DLD1 (cell line): Measurements from ENCODE around the gene TCF15.

Experiments
- in situ Hi-C: cut with HindIII; loops from 2 replicates; pipeline ENCODE4 v1.10.0; 2017; ENCODE audit warnings: low sequenced_read_pairs

Gene TCF15, protein sequence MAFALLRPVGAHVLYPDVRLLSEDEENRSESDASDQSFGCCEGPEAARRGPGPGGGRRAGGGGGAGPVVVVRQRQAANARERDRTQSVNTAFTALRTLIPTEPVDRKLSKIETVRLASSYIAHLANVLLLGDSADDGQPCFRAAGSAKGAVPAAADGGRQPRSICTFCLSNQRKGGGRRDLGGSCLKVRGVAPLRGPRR

DNA sequence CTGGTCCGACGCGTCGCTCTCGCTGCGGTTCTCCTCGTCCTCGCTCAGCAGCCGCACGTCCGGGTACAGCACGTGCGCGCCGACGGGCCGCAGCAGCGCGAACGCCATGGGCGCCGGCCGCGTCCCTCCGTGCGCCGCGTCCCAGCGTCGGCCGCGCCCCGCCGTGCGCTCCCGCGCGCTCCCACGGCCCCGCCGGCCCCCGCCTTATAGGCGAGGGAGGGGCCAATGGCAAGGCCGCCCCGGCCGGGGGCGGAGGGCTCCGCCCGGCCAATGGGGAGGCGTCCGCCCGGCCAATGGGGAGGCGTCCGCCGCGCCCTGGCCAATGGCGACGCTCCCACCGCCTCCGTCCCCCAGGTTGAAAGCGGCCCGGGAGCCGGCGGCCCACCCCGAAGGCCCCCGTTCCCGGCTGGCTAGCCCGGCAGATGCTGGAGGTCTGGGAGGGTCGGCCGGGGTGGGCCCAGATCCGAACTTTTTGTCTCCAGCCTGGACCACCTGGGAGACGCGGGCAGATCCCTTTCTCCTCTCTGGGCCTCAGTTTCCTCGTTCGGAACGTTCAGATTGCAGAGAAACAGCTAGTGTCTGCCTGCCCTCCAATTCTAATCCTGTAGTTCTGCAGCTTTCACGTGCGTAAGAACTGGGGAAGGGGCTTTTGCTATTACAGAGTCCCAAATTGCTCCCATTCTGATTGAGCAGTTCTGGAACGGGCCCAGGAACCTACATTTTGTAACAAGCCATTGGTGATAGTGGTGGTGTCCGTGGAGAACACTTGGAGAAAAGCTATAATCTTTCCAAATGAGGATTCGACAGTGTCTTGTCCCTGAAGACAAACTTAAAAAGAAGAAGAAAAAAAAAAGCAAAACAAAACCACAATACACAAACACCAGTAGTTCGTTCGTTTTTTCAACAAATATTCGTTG is at the start of gene TCF15:
Gene TCF15 (minus strand): TSS at position 180 of the 917 bp plus-strand sequence. CDS start 72 bp downstream, at position 108.
- in situ Hi-C loops = loop anchor here (25.0 kb wide), 1 partner anchor 102 kb away; no protein-coding TSS in a partner anchor

DNA sequence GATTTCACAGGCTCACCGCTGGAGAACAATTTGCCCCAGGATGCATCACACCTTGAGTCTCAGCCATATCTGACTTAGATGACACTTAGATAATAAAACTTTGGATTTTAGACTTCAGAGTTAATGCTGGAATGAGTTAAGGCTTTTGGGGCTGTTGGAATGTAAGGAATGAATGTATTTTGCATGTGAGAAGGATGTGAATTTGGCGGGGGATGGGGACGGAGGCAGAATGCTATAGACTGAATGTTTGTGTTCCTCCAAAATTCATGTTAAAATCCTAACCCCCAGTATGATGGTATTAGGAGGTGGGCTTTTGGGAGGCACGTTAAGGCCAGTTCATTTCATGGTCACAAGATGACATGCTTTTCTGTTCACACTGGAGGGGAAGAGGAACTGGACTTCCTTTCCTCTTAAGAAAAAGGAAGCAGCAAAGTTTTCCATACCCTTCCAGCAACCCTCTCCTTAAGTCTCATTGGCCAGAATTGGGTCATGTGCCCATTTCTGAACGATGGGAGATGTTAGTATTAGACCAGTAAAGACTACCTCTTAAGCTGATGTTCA is 48.7 kb upstream of the TCF15 start:
- in situ Hi-C loops = no loop called here

DNA sequence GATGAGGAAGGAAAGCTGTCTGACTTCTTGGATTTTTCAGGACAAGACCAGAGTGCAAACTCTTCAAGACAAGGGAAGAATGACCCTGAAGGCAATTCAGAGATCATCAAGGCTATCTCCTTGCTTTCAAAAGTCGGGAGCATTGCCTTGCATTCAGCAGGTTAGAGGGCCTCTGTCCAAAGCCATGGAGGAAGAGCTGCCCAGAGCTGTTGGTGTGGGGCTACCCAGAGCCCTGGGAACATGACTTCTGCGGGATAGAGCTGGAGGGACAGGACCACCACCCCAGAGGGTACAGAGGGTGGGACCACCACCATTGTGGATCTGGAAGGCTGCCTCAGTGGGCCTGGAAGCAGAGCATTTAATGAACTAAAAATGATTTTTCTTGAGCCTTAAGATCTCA is 48.1 kb upstream of the TCF15 start:
- in situ Hi-C loops = no loop called here

DNA sequence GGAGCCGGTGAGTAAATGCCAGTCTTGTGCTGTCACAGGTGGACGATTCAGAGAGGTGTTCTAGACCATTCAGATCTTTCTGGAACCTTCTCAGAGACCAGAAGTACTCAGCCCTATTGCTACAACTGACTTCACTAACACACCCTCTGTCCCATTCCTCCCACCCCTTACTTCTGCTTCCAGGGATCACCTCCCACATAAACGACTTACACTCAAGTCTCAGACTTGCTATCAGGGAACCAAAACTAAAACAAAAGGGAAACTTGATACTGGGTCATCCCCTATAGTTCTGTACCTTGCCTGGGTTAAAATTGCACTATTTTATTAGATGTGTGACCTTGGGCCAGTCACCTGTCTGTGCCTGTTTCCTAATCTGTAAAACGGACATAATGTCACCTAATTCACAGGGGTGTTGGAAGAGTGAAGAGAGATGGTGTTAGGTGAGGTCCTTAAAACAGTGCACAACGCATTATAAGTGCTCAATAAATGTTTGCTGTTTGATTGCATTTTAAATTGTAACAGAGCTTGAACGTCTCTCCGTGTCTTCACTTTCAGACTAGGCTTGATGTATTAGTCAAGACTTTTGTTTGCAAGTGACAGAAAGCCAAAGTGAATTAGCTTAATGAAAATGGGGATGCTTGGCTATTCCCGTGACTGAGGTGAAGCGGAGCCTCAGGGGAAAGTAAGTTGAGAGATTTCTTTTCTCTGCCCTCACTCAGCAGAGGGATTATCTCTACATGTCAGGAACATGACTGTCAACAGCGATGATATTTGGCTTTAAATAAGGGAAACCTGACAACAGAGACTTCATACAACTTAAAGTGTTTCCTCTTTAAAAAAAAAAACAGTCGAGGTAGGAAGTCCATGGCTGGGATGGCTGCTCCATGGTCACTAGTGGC is 45.9 kb upstream of the TCF15 start:
- in situ Hi-C loops = no loop called here

DNA sequence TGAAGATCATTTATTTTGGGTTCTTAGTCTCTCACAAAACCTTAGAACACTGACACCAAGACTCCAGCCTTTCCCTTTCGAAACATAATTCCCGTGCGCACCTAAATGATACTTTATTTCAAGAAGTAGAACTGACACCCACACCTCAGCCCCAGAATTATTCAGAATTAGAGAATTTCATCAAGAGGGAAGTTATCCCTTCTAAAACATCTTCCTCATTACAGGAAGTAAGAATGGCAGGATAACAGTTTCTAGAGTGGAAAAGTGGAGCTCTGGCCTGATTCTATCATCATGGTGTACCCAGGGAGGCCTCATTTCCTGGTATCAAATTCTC is 44.3 kb upstream of the TCF15 start:
- in situ Hi-C loops = no loop called here

DNA sequence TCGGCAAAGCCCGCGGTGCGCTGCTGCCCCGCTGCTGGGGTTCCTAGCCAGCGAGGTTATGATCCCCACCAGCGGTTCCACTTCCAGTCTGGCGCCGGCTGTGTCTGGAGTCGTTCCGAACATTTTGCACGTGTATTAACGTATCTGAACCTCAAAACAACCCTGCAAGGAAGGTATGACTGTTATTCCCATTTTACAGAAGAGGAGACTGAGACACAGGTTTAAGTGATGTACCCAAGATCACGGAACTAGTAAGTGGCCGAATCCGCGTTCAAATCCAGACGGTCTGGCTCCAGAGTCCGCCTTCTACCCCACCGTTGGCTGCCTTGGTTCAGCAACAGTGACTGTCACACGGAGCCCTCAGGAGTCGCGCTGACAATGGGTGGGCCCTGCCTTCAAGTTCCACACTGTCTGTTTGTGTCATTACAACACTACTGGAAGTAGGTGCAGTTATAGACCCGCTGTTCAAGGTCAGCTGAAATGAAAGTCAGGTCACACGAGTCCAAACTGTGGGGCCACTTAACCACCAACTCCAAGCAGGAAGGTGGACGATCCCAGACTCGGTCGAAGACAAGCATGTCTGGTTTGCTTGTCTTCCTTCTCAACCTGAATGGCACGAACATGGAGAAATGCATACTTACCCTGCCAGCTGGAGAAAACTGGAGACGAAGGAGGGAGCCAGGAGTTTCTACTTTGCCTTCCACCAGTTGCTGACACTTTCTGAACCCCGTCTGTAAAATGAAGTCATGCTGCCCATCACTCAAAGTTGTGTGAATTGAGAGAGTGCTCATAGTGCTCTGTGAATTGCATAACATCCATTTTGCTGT is 43.7 kb upstream of the TCF15 start:
- in situ Hi-C loops = no loop called here

DNA sequence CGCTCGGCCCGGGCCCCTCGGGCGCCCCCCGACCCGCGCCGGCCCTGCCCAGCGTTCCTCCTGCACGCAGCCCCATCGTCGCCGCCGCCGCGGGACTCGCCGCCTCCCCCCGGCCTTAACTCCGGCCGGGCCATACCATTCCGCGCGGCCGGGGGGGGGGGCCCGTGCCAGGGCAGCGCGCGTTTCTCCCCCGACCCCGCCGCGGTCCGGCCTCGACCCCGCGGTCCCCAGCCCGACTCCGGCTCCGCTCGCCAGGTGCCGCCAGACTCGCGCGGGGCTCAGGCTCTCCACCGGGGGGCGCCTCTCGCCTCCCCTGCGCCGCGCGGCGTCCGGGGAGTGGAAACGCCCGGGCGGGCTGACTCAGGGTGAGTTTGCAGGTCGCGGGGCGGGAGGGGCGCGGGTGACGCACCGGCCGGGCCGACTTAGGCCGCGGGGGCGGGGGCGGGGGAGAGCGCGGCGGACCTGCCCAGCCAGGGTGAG is 43.0 kb upstream of the TCF15 start, which contains the start of gene SRXN1:
Gene SRXN1 (minus strand): TSS at position 91 of the 480 bp plus-strand sequence. CDS start 15 bp downstream, at position 76.
- in situ Hi-C loops = no loop called here

DNA sequence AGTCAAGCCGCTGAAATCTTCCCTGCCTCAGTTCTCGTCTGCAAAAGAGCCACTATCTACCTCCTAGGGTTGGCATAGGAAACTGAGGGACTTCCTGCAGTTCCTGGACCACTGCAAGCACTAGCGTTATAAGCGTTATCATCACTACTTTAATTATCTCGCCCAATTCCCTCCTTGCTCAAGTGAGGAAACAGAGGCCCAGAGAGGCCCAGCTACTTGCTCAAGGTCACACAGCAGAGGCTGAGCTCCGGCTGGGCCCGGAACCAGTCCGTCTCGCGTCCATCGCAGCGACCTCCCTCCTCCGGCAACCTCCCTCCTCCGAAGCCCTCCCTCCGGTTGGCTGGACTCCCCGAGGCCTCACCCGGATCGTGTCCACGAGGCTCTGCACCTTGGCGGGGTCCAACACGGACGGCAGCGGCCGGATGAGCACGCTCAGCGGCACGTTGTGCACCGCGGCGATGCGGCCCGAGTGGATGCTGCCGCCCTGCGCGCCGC is 42.6 kb upstream of the TCF15 start:
- in situ Hi-C loops = no loop called here

DNA sequence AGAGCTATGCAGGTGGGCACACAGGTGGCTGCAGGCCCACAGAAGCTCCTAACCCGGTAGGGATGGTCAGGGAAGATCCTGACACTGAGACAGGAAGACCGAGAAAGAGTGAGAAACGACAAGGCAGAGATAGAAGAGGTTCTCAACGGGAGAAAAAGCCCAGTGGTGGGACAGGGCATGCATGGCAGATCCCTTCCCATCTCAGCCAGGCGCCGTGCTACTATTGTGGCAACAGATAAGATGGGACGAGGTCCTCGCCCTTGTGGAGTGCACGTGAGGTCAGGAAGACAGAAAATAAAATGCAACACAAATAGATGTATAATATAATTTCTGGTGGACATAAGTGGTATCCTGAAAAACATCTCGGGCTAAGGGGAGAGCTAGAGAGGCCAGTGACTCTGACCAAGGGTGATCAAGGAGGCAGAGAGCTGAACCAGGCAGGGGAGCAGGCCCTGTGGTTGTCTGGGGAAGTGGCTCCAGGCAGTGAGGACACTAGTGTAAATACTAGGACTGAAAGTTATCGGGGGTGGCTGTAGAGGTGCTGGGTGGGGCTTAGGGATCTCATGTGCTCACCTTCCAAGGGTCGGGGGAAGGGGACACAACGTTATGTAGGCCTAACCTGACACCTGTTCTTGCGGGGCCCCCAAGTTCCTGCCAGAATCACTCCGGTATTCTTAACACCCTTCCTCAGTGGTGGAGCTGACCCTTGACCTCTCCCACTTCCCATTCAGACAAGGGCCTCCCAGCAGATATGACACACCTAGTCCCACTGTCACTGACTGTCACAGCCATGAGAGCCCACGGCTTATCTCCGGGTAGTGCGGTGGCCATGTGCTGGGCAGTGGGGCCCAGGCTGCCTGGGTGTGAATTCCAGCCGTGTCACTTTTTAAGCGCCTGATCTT is 41.9 kb upstream of the TCF15 start:
- in situ Hi-C loops = no loop called here

DNA sequence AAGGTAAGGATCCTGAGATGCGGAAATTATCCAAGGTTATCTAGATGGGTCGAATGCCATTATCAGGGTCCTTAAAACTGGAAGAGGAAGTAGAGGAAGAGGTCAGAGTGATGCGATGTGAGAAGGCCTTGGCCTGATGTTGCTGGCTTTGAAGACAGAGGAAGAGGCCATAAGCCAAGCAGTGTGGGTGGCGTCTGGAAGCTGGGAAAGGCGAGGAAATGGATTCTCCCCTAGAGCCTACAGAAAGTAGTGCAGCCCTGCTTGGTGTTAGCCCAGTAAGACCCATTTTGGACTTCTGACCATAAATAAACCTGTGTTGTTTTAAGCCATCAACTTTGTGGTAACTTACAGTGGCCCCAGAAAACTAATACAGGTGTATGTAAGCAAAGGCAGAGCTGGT is 40.8 kb upstream of the TCF15 start:
- in situ Hi-C loops = no loop called here

DNA sequence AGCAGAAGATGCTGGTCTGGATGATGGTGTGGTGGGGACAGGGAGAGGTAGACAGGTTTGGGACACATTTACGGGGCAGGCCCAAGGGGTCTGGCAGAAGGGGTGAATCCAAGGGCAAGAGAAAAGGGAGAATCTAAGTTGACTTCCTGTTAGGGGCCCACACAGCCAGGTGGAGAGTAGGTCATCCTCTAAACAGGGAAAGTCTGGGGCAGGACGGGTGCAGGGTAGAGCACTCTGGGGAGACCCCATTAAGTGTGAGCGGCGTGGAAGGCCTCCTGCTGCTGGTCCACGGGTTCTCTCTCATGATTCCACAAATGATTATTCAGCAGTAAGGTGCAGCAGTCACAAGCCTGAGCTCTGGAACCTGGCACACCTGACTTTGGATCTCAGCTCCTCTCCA is 40.2 kb upstream of the TCF15 start:
- in situ Hi-C loops = no loop called here

DNA sequence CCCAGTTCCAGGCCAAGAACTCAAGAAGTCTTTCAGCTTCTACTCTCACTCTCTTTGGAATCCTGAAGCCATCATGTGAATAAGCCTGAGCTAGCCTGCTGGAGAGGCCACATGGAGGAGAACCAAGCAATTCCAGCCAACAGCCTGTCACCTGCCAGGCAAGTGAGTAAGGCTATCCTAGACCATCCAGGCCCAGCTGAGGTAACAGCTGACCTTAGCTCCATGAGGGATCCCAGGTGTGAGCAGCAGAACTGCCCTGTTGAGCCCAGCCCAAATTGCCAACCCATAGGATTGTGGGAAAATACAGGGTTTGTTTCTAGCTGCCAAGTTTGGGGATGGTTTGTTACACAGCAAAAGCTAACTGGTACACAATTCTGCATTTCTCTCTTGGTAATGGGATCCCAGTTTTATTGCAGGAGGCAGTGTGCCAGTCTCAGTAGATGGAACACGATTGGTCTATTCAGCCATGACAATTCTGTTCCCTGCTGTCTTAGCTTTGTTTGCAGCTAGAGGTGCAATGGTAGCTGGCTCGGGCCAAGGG is 37.4 kb upstream of the TCF15 start:
- in situ Hi-C loops = no loop called here

DNA sequence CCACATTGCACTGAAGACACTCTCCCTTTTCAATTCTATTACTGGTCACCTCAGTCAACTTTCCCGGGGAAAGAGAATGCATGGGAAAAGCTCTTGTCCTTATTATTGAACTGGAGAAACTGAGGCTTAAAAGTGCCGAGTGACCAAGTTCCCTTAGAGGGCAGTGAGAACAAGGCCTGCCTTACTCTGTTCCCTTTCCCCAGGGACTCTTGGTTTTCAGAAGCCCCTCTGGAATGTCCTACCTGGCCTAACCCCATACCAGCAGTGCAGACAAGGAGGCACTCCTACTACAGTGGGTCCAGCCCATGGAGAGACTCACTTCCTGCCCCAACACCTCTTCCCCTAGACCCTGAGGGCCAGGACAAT is 36.7 kb upstream of the TCF15 start:
- in situ Hi-C loops = no loop called here

DNA sequence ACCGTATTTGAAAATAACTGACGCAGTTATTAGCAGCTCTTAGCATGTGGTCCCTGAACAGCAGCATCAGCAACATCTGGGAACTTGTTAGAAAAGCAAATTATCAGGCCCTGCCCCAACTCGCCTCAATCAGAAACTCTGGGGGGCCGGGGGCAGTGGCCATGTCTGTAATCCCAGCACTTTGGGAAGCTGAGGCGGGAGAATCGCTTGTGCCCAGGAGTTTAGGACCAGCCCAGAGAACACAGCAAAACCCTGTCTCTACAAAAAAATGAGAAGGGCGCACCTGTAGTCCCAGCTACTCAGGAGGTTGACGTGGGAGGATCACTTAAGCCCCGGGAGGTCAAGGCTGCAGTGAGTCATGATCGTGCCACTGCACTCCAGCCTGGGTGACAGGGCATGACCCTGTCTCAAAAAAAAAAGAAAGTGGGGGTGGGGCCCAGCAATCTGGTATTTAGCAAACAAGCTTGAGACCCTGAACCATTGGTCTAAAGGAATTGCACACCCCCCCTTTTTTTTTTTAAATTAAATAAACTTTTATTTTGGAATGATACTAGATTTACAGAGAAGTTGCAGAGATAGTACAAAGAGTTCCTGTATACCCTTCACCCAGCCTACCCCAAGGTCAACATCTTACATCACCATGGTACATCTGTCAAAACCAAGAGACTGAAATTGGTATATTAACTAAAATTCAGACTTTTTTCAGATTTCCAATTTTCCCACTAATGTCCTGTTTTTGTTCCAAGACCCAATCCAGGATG is 36.2 kb upstream of the TCF15 start:
- in situ Hi-C loops = no loop called here

DNA sequence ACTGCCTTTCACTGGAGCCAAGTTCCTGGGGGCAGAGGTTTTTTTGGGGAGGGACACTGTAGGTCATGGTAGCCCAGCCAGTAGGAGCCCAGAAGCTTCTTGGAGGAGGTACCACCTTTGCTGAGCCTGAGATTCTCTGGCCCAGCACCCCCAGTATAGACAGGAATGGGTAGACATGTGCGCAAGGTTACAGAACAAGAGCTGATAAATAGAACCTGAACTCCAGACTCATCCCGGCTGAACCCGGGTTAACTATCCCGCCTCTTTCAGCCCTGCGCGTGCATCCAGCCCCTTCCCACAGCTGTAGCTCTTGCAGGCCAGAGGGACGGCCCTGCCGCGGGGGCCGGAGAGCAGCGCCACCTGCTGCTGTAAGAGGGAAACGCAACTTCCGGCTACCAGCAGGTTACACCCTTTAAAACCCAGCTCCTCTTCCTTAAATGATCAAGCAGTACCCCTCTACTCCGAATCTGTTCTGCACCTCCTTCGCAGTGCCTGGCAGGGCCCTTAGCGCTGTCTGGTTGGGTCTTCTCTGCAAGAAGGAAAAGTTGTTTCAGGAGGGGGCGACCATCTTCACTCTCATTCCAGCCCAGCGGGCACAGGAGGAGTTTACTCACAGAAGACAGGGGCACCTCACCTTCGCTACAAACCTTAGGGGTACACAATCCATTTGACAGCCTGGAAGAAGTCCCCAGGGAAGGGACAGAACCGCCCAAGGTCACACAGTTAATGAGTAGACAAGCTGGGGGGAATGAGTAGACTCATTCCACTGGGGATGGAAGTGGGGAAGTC is 35.4 kb upstream of the TCF15 start:
- in situ Hi-C loops = no loop called here

DNA sequence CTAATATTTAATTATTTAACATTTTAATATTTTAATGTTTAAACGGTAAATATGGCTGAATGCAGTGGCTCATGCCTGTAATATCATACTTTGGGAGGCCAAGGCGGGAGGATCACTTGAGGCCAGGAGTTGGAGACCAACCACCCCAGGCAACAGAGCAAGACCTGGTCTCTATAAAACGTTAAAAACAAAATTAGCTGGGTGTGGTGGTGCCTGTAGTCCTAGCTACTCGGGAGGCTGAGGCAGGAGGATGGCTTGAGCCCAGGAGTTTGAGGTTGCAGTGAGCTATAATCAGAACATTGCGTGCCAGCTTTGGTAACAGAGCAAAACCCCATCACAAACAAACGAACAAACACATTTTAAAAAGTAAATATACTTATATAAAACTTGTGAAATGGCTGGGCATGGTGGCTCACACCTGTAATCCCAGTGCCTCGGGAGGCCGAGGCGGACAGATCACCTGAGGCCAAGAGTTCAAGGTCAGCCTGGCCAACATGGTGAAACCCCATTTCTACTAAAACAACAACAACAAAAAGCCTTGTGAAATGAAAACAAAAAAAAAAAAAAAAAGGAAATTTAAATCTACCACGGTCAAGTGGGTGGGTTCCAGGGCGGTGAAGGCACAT is 34.7 kb upstream of the TCF15 start:
- in situ Hi-C loops = no loop called here
